NCI-H345 treated with DMSO at 0.1 percent for 48 hours (cell line): ENCODE results near the gene EFHD2.
"Not testable (repeated sequence)": the region's sequence is repeated elsewhere in the genome, so short reads cannot be mapped to it uniquely, and the experiment has no call there.

Experiments used
- DNase-seq: peaks from one replicate; lab custom pipeline; 2025; ENCODE audit not compliant: unreplicated experiment; lab: John Stamatoyannopoulos, UW

Gene EFHD2

GRCh38 chr1:15411593-15412137 lies 2.0 kb downstream of the EFHD2 start:
- no peak for DNase-seq

GRCh38 chr1:15412175-15412800 lies 2.6 kb downstream of the EFHD2 start:
- DNase-seq, result no peak

GRCh38 chr1:15412843-15413242 lies 3.2 kb downstream of the EFHD2 start:
- DNase-seq, result no peak

GRCh38 chr1:15413563-15414444 lies 4.1 kb downstream of the EFHD2 start:
- no peak for DNase-seq

- DNase-seq, result no peak
These were observed 4.8 kb downstream of the EFHD2 start for GRCh38 chr1:15414445-15414983.

DNA sequence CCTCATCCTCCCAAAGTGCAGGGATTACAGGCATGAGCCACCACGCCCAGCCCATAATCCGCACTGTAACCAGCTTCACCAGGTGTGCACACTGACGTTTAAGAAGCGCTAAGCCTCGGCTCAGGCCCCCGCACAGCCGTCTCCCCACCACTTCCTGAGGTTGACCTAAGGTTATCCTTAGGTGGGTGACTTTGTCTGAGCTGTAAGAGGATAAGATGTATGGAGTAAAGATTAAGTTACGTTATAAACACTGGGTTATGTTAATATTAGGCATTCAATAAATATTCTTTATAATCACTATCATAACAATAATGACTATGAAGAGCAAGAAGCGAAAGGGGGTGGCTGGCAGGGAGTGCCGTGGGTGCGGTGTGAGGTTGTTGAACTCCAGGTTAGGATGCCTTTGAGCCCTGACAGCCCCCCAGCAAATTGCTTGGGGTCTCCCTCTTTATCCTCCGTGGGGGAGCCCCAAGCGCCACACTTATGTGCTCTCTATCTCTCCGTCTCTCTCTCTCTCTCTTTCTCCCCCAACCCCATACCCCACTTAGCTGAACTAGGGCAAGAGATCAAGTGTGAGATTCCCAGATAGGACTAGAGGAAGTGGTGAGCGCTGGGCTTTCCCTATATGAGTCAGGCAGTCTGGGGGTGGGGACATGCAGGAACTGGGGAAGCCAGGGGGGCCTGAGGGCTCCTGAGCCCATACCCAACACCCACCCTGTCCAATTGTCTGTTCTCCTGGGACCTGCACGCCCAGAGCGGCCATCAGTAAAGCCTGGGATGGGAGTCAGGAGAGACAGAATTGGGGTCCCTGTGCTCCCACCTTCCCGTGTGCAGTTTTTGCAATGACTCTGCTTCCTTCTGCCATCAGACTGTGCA lies 7.6 kb downstream of the EFHD2 start:
- no peak for DNase-seq

DNA sequence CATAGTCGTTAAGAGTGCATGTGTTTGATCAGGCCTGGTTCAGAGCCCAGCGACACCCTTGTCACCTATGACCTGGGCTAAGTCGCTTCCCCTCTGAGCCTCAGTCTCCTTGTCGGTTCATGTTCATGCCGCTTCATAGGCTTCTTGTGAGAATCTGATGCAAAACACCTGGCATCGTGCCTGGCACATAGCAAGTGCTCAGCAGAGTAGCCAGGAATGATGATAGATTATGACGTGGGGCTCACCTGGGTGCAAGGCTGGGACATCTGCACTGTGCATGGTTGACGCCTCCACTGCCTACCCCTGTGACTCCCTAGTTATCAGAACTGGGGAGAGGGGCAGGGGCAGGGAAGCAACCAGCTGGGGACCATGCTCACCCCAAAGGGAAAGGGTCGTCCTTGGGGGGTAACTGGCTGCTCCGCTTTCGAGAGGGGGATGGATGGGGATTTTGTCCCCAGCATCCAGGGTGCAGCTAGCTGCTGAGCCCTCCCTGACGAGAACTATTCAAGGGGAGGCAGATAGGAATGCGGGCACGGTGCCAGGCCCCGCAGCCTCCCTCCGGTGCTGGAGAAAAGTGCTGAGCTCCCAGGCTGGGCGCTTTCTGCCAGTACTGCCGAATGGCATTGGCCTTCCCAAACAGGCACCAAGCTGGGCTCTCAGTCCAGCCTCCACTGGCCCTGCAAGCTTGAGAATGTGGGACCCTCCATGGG lies 9.3 kb downstream of the EFHD2 start:
- DNase-seq, result peak; percentile 44

DNA sequence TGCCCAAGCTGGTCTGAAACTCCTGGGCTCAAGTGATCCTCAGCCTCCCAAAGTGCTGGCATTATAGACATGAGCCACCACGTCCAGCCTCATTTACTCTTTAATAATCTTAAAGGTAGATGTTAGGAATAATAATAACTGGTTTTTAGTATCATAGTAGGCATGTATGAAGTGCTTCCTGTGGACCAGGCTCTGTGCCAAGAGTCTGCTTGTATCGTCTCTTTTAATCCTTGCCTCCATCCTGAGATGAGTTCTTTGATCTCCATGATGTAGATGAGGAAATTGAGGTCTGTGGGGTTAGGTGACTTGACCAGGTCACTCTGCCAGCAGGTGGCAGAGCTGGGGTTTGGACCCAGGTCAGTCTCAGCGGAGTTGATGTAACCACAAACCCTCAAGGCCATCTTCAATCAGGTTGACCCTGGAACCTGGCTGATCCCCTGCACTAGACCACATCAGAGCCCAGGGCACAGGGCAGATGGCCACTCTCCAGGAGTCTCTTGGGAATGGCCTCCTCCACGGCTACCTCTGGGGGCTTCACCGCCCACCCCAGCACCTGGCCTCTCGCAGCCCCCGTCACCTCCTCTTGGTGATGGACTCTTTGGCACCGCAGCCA lies 11.3 kb downstream of the EFHD2 start:
- DNase-seq, result no peak

GRCh38 chr1:15422871-15423270 lies 13.2 kb downstream of the EFHD2 start:
- DNase-seq, result no peak

GRCh38 chr1:15423355-15424077 lies 13.8 kb downstream of the EFHD2 start:
- DNase-seq, result no peak

DNA sequence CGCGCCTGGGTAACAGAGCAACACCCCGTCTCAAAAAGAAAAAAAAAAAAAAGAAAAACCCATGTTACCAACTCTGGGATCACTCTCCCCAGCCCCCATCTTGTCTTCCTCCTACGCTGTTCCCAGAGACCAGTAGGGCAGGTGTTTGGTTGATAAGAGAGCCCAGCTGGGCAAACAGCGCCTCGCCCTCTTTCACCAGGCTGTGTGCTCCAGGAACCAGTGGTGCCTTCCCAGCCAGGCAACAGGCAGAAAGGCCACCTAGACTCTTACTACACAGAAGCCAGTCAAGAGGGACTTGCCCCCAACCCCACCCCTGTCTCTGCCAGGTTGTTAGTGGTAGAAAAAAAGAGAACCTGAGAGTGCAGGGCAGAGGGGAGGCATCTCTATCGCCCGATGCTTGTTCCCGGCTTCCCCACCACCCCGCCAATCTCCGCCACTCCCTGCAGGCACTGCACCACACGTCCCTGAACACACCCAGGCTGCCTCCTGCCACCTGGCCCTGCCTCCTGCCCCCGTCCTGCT lies 14.5 kb downstream of the EFHD2 start:
- peak; percentile 95 for DNase-seq

DNA sequence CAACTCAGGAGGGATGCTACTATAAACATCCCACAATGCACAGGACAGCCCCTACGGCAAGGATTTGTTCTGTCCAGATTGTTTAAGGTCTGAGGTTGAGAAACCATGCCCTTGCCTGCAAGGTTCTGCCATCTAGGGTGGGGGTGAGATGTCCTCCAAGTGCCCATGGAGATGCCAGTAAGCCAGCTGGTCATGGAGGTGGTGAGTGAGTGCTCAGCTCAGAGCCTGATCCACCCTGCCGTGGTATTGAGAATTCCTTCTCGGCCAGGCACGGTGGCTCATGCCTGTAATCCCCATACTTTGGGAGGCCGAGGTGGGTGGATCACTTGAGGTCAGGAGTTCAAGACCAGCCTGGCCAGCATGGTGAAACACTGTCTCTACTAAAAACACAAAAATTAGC lies 15.3 kb downstream of the EFHD2 start:
- DNase-seq, result no peak

- DNase-seq, result no peak
These were observed 15.8 kb downstream of the EFHD2 start for GRCh38 chr1:15425521-15425920.

- no peak for DNase-seq
These were observed 16.3 kb downstream of the EFHD2 start for GRCh38 chr1:15425958-15426357.

GRCh38 chr1:15426492-15427279 lies 17.0 kb downstream of the EFHD2 start:
- DNase-seq, result no peak

DNA sequence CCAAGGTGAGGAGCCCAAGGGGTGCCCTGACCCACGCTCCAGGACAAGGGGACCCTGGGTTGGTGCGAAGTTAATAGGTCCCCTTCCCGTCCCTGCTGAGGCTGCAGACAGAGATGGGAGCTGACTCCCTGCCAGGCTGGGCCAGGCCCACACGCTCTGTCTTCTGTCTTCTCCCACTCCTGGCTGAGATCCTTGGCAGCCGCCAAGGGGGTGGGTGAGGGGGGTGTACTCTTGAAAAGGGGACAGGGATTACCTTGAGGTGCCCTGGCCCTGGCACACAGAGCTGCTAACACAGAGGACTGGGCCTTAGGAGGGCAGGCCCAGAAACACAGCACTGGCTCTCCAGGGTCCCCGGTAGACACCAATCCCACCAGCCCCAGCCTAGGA lies 17.6 kb downstream of the EFHD2 start:
- no peak for DNase-seq

GRCh38 chr1:15428252-15428651 lies 18.6 kb downstream of the EFHD2 start:
- DNase-seq, result not testable (repeated sequence)

DNA sequence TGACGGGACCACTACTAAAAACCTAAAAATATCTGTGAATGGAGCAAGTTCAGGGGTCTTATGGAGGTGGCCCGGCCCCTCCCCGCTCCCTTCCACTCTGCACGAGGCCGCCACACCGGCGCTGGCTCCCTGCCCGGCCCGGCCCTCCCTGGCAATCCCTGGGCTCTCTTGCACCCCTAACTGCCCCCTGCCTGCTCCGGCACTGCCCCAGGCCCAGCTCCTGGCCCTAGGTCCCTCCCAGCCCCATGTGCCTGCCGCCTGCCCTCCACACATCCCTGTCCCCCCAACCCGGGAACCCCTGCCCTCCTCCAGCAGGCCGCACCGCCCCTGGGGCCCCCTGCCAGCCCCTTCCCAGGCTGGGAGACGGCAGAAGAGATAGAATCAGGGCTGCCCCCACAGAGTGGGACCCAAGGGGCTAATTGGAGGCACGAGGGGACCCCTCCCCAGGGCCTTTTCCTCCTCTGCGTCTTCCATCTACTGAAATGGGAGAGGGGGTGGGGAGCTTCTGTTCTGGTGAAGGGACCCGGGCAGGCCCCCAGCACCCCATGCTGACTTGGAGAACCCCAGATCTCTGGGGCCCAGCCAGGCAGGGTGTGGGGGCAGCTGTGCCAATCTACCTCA lies 19.2 kb downstream of the EFHD2 start:
- no peak for DNase-seq
